HG03060 (cell line): Measurements from ENCODE around the gene GPR160.
A peak's percentile ranks its signal among the peaks of the same experiment; 100 is the strongest.
"Not testable (repeated sequence)": the region's sequence is repeated elsewhere in the genome, so short reads cannot be mapped to it uniquely, and the experiment has no call there.

ENCODE experiments used
- ATAC-seq: cut with Tn5 transposase; IDR thresholded peaks from one replicate; pipeline ENCODE4 v1.9.1; 2021; ENCODE audit warnings: low read depth, moderate number of reproducible peaks; ENCODE audit not compliant: unreplicated experiment

Gene GPR160

GRCh38 chr3:170109579-170110293 is 71.9 kb downstream of the GPR160 start:
- ATAC-seq: no peak

- no peak for ATAC-seq
Measured at GRCh38 chr3:170111147-170111771, 73.5 kb downstream of the GPR160 start.

GRCh38 chr3:170114165-170114564 is 76.4 kb downstream of the GPR160 start:
- not testable (repeated sequence) for ATAC-seq

- ATAC-seq: no peak
Measured at GRCh38 chr3:170117134-170117533, 79.3 kb downstream of the GPR160 start.

- peak; percentile 92 for ATAC-seq
Measured at GRCh38 chr3:170128259-170128976, 90.6 kb downstream of the GPR160 start.

GRCh38 chr3:170128977-170129431 is 91.2 kb downstream of the GPR160 start:
- no peak for ATAC-seq

- ATAC-seq: no peak
Measured at GRCh38 chr3:170130532-170130931, 92.7 kb downstream of the GPR160 start.

- ATAC-seq: no peak
Measured at GRCh38 chr3:170132335-170132734, 94.5 kb downstream of the GPR160 start.
